Ishikawa (cell line): ENCODE data around the gene CBR1.

ENCODE experiments used
- CEBPB ChIP-seq: IDR thresholded peaks from 2 replicates; pipeline ENCODE4 v1.6.1; 2012
- CREB1 ChIP-seq: IDR thresholded peaks from 2 replicates; pipeline ENCODE4 v1.6.1; 2012; ENCODE audit warnings: low read depth
- EGR1 ChIP-seq: IDR thresholded peaks from 2 replicates; pipeline ENCODE4 v1.6.1; 2012
- EP300 ChIP-seq: IDR thresholded peaks from 2 replicates; pipeline ENCODE4 v1.6.1; 2012; ENCODE audit warnings: borderline replicate concordance
- FOXM1 ChIP-seq: IDR thresholded peaks from 2 replicates; pipeline ENCODE4 v1.6.1; 2012; ENCODE audit warnings: low read depth, borderline replicate concordance
- MAX ChIP-seq: IDR thresholded peaks from 2 replicates; pipeline ENCODE4 v1.6.1; 2012
- NFIC ChIP-seq: IDR thresholded peaks from 2 replicates; pipeline ENCODE4 v1.6.1; 2012
- RAD21 ChIP-seq: IDR thresholded peaks from 2 replicates; pipeline ENCODE4 v1.6.1; 2012; ENCODE audit warnings: low read depth
- REST ChIP-seq: IDR thresholded peaks from 2 replicates; pipeline ENCODE4 v1.6.1; 2012; ENCODE audit warnings: low read depth, mild to moderate bottlenecking
- TAF1 ChIP-seq: IDR thresholded peaks from 2 replicates; pipeline ENCODE4 v1.6.1; 2012; ENCODE audit warnings: low read depth, mild to moderate bottlenecking
- TCF12 ChIP-seq: IDR thresholded peaks from 2 replicates; pipeline ENCODE4 v1.6.1; 2012; ENCODE audit warnings: low read depth
- TEAD4 ChIP-seq: IDR thresholded peaks from 2 replicates; pipeline ENCODE4 v1.6.1; 2012
- USF1 ChIP-seq: IDR thresholded peaks from 2 replicates; pipeline ENCODE4 v1.6.1; 2012
- YY1 ChIP-seq: IDR thresholded peaks from 2 replicates; pipeline ENCODE4 v1.6.1; 2012; ENCODE audit warnings: low read depth
- ZBTB7A ChIP-seq: IDR thresholded peaks from 2 replicates; pipeline ENCODE4 v1.6.1; 2012; ENCODE audit warnings: low read depth

CBR1 gene

GRCh38 chr21:36068748-36069398, 951 bp upstream of the CBR1 start:
- no peak for TF ChIP-seq USF1
- no peak for TF ChIP-seq CREB1
- no peak for TF ChIP-seq EGR1
- no peak for TF ChIP-seq MAX
- TF ChIP-seq TEAD4, result no peak
- no peak for TF ChIP-seq TCF12
- no peak for TF ChIP-seq CEBPB
- no peak for TF ChIP-seq RAD21
- no peak for TF ChIP-seq ZBTB7A
- no peak for TF ChIP-seq NFIC
- TF ChIP-seq FOXM1, result no peak
- TF ChIP-seq REST, result no peak
- no peak for TF ChIP-seq TAF1
- TF ChIP-seq EP300, result no peak
- no peak for TF ChIP-seq YY1

GRCh38 chr21:36070999-36071398, 1.2 kb downstream of the CBR1 start:
- no peak for TF ChIP-seq NFIC
- TF ChIP-seq CREB1, result no peak
- no peak for TF ChIP-seq RAD21
- TF ChIP-seq EP300, result no peak
- no peak for TF ChIP-seq REST
- TF ChIP-seq FOXM1, result no peak
- TF ChIP-seq YY1, result no peak

- TF ChIP-seq USF1 (no peak), YY1 (no peak), NFIC (no peak), TAF1 (no peak), REST (no peak), EP300 (no peak), RAD21 (no peak), FOXM1 (no peak)
Observed at GRCh38 chr21:36072453-36073162, 2.8 kb downstream of the CBR1 start.

- no peak for TF ChIP-seq USF1
- TF ChIP-seq TAF1, result no peak
- no peak for TF ChIP-seq TCF12
- TF ChIP-seq TEAD4, result no peak
- TF ChIP-seq CEBPB, result no peak
- no peak for TF ChIP-seq EGR1
- TF ChIP-seq REST, result no peak
- TF ChIP-seq MAX, result no peak
- no peak for TF ChIP-seq YY1
- no peak for TF ChIP-seq NFIC
Observed at GRCh38 chr21:36073181-36073580, 3.4 kb downstream of the CBR1 start.
